COLO829 (cell line): ENCODE measurements around the gene NKAIN4.

Experiments used
- DNase-seq: peaks from one replicate; pipeline ENCODE4 v3.0.0; 2012; ENCODE audit warnings: low spot score

Gene NKAIN4

DNA sequence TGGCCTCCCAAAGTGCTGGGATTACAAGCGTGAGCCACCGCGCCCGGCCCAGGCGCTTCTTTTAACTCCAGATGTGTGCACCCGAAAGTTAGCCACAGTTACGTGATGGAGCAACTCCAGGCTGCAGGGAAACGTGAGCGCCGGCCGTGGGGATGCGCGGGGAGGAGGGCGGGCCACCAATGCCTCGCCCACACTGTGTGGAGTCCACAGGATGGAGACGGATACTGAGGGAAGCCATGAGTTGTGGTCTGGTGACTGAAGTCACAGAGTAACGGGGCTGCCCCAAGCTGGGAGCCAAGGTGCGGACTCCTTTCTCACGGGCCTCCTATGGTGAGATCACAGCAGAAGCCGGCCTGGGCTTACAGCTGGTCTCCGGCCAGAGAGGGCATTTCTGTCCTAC lies 61.5 kb downstream of the NKAIN4 start:
- DNase-seq, result no peak

DNA sequence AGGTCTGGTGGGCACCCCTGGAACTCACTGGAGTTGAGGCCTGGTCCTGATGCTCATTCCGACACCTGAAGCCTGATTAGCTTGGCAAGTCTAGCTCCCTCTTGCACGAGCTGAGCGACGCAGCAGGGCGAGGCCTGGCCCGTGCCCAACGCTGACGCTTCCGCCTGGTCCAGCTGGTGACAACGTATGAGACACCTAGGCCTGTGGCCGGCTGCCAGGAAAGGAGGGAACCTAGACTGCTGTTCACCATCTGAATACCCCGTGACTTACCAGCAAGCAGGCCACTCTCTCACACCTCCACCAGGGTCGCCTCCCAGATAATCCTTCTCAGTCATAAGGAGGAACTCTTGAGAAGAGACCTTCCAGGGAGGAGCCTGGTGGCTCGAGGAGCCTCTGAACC lies 62.9 kb downstream of the NKAIN4 start:
- DNase-seq, result no peak

DNA sequence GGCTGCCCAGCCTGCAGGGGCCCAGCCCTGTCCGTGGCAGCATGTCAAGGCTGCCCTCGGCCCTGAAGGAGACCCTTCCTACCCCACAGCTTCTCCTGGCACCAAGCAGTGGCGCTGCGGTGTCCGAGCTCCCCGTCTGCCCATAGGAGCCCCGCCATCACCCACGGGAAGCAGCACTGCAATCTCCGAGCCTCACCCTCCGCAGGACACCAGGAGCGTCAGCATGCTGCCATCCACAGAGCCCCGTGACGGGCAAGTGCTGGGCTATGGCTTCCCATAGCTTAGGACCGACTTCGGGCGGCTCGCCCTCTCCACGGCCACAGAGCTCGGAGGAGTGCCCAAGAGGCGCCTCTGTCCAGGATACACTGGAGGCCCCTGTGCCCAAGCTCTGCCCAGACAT lies 63.4 kb downstream of the NKAIN4 start:
- no peak for DNase-seq
